ENCODE measurements around the gene SH3D21.

GRCh38 chr1:36367066-36367465, 60.9 kb downstream of the SH3D21 start:
- TF ChIP-seq CTCF (IDR thresholded peaks at IDR 0.05) (no peak), POLR2A (IDR thresholded peaks at IDR 0.05) (no peak)
